GM18861 (cell line): ENCODE data around the gene ROCK2.

ENCODE experiments used
- ATAC-seq: cut with Tn5 transposase; IDR thresholded peaks from one replicate; pipeline ENCODE4 v1.9.1; 2021; ENCODE audit not compliant: unreplicated experiment

ROCK2 gene

DNA sequence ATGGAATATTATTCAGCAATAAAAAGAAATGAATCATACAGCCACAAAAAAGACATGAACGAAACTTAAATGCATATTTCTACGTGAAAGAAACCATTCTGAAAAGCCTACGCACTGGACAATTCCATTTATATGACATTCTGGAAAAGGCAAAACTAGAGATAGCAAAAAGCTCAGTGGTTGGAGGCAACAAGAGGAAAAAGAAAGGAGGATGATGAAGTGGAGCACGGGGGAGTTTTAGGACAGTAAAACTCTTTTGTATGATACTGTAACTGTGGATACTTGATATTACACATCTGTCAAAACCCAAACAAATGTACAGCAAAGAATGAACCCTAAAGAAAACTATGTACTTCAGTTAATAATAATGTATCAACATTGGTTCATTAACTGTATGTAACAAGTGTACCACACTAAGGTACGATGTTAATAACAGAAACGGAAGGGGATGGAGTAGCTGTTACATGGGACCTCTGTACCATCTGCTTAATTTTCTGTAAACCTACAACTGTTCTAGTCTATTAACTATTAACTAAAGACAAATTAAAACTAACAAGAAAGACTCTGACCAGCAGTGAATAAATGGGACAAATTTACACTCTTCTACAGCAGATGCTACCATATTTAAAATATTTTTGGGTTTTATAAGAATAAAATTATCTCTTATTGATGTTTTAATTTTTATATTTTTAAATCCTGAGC, 31.5 kb downstream of the ROCK2 start:
- ATAC-seq = no peak

- no peak for ATAC-seq
Observed at GRCh38 chr2:11311543-11311942, 32.9 kb downstream of the ROCK2 start.

DNA sequence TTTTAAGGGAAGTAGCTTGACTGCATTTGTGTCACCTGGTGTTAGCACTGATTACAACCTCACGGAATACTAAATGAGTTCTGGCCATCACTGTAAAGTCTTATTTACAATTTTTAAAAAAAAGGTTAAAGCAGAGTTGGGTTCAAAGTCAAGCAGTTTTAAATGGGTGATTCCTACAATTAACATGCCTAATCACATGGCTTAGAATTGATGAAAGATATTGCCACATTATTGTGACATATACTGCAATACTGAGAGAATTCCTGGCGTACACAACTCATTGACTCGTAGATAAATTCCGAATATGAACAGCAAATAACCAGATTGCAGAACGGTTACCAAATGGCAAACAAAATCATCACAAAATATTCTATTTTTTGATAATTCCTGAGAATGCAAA, 34.2 kb downstream of the ROCK2 start:
- ATAC-seq = no peak

- ATAC-seq = no peak
Observed at GRCh38 chr2:11309706-11310105, 34.7 kb downstream of the ROCK2 start.

DNA sequence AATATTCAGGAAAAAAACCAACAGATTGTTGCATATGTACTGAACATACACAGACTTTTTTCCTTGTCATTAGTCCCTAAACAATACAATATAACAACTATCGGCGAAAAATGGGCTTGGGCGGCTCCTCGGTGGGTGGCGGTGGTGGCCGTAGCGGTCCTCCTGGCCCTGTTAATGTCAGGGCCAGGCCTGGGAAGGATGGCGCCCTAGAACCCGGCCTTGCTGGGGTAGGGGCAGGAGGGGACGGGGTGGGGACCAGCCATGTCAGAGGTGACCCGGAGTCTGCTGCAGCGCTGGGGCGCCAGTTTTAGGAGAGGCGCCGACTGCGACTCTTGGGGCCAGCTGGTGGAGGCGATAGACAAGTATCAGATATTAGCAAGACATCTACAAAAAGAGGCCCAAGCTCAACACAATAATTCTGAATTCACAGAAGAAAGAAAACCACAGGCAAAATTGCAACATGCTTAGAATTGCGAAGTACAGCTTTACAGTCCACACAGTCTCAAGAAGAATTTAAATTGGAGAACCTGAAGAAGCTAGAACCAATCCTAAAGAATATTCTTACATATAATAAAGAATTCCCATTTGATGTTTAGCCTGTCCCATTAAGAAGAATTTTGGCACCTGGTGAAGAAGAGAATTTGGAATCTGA, 36.5 kb downstream of the ROCK2 start:
- ATAC-seq = no peak

- ATAC-seq = no peak
Observed at GRCh38 chr2:11305958-11306357, 38.5 kb downstream of the ROCK2 start.

- no peak for ATAC-seq
Observed at GRCh38 chr2:11305338-11305737, 39.1 kb downstream of the ROCK2 start.

DNA sequence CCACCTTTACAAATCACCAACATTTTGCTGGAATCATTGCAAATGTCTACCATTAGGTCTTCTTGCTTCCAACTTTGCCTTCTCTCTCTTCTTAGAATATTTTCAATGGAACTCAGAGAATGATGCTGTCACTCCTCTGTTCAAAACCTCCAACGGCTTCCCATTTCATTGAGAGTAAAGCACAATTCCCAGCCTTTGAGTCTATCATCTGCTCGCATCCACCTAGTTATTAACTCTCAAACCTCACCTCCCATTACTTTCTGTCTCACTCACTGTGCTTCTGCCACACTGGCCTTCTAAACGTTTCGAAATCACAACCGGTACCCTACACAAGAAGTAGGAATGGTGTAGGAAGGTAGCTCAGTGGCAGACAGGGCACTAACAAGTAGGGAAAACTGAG, 40.0 kb downstream of the ROCK2 start:
- no peak for ATAC-seq

- ATAC-seq = no peak
Observed at GRCh38 chr2:11303290-11304013, 41.0 kb downstream of the ROCK2 start.

DNA sequence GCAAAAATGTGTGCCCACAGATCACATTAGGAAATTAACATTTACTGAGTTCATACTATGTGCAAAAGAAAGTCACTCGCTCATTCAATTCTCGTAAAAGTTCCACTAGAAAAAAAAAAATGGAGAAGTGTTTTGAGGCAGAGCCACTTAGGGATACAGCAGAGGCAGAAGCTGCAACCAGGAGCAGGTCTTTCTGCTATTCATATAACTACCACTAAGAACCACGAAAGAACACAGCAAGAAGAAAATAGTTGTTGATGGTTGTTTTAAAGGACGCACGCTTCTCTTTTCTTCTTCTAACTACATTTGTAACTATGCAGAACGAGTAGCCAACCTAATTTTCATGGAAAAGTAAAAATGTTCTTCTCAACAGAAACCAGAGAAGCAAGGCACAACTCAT, 45.0 kb downstream of the ROCK2 start:
- ATAC-seq = no peak

DNA sequence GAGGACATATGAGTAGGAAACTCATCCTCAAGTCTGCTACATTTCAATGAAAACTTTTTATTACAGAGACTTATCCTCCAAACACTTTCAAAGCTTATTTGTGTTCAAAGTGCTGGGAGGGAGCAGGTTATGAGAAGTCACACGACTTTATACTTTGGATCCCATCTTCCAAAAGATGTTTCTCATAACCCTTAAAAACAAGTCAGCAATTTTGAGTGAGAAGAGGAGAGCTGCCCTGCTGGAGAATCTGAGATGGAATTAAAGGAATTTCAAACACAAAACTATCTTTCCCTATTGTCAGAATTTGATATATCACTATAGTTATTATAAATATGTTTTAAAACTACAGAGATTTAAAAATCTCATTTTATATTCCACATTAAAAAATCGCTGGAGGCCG, 45.8 kb downstream of the ROCK2 start:
- no peak for ATAC-seq

- no peak for ATAC-seq
Observed at GRCh38 chr2:11296401-11296800, 48.0 kb downstream of the ROCK2 start.

DNA sequence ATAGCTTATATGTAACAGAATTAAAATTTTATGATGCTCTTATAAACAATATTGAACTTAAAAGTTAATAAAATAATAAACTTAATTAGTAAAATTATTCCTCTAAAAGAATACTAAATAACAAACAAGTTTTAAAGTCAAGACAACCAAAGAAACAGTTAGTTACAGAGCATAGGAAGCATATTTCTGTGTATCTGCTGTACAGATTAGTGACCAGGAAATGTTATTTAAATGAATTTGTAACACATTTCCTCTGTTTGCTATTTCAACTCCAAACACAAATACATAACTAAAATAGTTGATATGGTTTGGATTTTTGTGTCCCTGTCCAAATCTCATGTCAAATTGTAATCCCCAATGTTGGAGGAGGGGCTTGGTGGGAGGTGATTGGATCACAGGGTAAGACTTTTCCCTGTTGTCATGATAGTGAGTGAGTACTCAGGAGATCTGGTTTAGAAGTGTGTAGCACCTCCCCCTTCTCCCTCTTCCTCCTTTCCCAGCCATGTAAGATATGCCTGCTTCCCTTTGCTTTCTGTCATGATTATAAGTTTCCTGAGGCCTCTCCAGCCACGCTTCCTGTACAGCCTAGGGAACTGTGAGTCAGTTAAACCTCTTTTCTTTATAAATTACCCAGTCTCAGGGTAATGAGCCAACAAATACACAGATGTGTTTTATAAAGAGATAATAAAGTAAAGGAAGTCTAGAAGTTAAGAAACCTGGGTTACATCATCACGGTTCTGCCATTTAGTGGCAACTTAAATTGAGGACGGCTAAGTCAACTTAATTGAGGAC, 51.8 kb downstream of the ROCK2 start:
- ATAC-seq = no peak

DNA sequence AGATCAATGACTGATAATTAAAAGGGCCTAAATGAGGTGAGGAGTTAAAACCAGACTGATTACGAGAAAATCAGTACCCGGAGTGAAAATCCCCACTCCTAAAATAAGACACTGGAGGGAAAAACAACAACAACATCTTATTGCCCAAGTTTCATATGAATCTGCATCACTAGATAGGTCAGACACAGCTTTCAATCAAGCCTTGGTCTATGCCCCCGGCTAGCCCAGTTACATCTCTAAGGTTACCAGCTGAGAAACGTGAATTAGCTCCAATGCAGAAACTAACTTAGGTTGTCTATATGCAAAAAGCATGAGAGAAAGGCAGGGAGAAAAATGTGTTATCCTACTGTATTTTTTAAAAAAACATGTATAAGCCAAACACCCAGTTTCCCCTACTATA, 53.7 kb downstream of the ROCK2 start:
- ATAC-seq = no peak

DNA sequence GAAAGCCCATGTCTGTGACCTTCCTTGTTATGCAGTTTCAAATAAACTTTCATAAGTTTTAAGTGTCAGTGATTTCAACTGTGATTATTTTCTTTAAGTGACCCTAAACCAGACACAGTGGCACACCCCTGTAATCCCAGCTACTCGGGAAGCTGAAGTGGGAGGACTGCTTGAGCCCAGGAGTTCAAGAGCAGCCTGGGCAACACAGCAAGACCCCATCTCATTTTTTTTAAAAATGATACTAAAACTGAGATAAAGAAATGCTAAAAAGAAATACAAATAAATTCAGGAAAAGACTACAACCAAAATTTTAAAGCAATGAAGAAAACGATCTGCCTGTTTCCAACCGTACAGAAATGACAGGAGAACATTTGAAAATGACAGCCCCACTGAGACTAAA, 54.2 kb downstream of the ROCK2 start:
- ATAC-seq = no peak

GRCh38 chr2:11288431-11288830, 56.0 kb downstream of the ROCK2 start:
- ATAC-seq = no peak

DNA sequence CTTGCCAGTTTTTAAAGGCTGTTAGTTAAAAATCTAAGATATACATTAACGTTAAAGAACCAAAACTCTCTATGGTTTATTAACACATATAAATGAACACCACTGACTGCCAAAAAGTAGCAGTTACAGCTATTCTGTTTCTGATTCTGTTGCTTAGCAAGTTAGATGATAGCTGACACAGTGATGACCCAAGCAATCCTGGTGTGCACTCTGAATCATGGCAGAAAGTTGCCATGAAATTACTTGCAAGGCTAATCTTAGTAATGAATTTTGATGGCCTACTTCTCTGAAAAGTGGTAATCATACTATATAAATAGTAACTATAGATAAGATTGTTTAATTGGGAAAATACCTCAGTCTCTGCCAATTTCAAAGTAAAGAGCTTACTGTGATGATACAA, 57.7 kb downstream of the ROCK2 start:
- ATAC-seq = no peak

DNA sequence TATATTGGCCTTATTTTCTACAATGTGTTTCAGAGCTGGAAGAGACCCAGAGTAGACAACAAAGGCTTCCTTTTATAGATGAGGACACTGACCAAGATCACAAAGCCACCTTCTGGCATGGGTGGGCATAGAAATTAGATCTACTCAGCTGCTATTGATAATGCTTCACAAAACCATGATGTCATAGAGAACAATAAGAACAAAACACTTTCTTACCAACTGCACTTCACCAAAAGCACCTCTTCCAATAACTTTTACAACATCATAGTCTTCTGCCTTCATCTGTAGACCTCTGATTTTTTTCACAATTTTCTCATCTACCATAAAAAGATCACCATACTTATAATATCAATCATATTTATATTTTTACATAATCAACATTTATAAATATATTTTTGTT, 58.1 kb downstream of the ROCK2 start:
- no peak for ATAC-seq

DNA sequence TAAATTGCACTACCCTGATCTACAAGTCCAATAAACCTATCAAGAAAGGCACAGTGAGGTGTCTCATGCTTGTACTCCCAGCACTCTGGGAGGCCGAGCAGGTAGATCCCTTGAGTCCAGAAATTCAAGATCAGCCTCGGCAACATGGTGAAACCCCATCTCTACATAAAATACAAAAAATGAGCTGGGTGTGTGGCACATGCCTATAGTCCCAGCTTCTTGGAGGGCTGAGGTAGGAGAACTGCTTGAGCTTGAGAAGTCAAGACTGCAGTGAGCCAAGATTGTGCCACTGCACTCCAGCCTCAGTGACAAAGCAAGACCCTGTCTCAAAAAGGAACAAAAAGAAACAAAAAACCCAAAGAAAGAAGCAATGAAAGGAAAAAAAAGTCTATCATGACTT, 58.9 kb downstream of the ROCK2 start:
- ATAC-seq = no peak

GRCh38 chr2:11281186-11281585, 63.2 kb downstream of the ROCK2 start:
- no peak for ATAC-seq

GRCh38 chr2:11280713-11281112, 63.7 kb downstream of the ROCK2 start:
- no peak for ATAC-seq

DNA sequence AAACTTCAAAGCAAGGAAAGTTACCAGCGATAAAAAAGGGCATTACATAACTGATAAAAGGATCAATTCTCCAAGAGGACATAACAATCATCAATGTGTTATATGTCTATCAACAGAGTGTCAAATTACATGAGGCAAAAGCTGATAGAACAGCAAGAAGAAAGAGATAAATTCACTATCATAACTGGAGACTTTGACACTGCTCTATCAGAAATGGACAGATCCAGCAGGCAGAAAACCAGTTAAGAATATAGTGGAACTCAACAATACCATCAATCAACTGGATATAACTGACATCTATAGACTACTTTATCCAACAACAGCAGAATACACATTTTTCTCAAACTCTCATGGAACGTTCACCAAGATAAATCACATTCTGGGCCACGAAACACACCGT, 65.0 kb downstream of the ROCK2 start:
- ATAC-seq = no peak
